GM21737 (cell line): Measurements from ENCODE around the gene SRSF5.

ENCODE experiments used
- ATAC-seq: cut with Tn5 transposase; IDR thresholded peaks from one replicate; pipeline ENCODE4 v1.9.1; 2021; ENCODE audit warnings: mild to moderate bottlenecking, moderate library complexity; ENCODE audit not compliant: unreplicated experiment

SRSF5 gene

DNA sequence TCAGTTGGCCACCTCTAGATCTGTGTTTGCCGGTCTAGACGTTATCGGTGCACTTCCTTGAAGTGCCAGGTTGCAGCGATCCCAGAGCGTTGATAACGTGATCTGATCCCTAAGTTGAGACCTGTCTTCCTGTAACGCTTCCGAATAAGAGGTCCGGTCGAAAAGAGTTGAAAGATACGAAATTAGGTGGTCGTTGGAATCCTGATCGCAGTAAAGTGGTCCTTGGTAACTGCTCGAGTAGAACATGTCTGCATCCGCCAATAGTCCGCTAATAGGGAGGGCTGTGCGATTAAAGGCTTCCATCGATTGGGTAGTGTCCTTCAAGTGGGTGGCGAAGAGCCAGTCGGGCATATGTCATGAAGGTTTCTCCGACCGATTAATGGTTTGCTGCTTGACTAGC lies 2.7 kb downstream of the SRSF5 start:
- no peak for ATAC-seq

DNA sequence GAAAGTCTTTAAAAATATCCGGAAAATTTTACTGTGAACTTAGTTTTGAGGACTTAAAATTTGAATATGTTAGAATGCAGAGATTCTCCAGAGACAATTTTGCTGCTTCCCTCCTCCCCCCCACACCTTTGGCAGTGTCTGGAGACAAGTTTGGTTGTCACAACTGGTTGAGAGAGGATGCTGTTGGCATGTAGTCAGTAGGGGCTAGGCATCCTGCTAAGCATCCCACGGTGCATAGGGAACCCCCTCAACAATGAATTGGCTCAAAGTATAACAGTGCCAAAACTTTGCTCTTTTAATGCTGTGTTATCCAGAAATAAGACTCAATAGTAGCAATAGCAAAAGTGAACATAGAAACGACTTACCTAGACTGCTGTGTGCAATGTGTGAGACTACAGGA lies 3.6 kb downstream of the SRSF5 start:
- ATAC-seq, result no peak

DNA sequence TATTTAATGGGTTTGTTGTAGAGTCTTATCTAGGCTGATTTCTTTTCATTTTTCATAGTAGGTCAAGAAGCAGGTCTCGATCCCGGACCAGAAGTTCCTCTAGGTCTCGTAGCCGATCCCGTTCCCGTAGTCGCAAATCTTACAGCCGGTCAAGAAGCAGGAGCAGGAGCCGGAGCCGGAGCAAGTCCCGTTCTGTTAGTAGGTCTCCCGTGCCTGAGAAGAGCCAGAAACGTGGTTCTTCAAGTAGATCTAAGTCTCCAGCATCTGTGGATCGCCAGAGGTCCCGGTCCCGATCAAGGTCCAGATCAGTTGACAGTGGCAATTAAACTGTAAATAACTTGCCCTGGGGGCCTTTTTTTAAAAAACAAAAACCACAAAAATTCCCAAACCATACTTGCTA lies 4.2 kb downstream of the SRSF5 start:
- ATAC-seq, result no peak

DNA sequence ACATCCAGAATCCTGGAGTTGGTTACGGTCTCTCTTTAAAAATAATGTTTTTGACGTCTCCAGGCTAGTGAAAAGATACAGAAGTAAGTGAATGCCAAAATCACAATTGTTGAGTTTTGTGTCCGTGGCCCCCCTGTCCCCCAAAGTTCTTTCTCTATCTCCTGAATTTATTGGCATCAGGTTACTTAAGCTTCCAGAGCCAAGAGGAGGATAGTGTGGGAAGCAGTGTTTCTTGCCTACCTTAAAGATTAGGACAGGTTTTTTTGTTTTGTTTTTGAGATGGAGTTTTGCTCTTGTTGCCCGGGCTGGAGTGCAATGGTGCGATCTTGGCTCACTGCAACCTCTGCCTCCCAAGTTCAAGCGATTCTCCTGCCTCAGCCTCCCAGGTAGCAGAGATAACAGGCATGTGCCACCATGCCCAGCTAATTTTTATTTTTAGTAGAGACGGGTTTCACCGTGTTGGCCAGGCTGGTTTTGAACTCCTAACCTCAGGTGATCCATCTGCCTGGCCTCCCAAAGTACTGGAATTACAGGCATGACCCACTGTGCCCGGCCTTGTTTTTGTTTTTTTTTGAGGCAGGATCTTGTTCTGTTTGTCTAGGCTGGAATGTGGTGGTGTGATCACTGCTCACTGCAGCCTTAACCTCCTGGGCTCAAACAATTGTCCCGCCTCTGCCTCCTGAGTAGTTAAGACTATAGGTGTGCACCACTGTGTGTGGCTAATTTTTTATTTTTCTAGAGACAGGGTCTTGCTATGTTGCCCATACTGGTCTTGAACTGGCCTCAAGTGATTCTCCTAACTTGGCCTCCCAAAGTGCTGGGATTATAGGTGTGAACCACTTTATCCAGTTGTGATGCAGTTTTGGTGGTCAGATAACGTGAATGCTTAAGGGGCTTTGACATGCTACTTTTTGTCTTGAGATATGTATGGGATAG lies 5.4 kb downstream of the SRSF5 start:
- no peak for ATAC-seq

DNA sequence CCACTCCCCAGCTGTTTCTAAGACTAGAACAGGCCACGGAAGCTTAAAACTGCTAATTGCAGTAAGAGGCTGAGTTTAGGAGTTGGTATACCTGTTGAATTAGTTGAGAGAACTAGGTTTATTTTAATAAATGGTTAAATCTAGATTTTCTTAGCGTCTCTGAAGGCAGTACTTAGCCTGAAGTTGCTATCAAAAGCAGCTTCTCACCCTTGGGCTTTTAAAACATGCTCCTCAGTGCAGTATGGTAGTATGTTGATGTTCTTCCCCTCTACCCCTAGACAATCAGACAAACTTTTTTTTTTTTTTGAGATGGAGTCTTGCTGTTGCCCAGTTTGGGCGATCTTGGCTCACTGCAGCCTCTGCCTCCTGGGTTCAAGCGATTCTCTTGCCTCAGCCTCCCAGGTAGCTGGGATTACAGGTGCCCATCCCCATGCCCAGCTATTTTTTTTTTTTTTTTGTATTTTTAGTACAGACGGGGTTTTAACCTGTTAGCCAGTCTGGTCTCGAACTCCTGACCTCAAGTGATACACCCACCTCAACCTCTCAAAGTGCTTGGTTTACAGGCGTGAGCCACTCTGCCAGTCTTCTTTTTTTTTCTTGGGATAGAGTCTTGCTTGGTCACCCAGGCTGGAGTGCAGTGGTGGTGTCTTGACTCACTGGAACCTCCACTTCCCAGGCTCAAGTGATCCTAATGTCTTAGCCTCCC lies 6.8 kb downstream of the SRSF5 start:
- ATAC-seq, result no peak

DNA sequence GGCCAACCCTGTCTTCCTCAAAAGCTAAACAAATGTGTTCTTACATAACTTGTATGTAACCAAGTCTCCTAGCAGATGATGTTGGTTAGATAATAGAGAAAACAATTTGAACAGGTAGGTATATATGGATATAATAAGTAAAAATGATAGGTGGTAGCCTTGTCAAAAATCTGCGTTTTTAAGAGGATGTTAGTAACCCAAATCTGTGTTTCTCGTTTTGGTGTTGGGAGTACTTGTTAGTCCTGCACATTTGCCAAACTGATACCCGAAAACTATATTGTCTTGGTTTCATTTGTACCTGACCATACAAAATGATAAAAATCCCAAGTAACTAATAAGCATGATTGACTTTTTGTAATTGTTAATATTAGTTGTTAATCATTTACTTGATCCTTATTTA lies 8.1 kb downstream of the SRSF5 start:
- ATAC-seq, result no peak

DNA sequence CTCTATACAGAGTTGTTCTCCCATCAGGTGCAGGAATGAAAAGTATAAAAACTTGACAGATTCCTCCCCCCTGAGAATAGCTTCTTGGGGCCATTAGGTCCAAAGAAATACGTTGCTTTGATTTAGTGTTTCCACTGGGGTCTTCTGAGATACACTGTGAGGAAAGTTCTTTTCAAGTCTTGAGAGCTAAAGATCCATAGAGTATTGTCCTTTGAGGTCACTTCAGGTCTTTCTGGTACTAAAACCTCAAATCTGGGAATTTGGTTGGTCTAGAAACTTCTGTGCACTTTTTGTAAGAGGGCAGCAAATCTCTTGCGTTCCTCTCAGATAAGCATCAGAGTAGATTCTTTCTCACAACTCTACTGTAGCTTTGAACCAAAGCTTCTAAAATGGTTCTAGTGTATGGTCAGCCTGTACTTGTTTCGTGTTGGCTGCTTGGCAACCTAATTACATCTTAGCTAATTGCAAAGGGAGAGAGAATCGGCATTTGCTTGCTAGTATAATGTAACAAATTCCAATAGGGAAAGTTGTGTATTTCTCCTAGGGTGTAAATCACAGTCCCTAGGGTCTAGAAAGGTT lies 10.0 kb downstream of the SRSF5 start:
- ATAC-seq, result no peak

DNA sequence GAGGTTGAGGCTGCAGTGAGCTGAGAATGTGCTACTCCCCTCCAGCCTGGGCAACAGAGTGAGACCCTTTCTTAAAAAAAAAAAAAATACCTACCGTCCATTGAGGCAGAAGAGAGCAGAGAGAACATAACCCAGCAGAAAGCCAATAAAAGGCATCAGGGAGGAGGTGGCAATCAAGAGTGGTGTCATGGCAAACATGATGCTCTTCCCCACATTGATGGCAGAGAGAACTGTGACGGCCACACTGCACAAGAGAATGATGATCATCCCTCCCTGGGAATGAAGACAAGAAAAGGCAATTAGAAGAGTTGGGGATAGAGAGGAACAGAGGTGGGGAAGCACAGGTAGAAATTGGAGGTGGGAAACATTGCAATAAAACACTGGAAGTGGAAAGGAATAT lies 12.1 kb downstream of the SRSF5 start:
- no peak for ATAC-seq

DNA sequence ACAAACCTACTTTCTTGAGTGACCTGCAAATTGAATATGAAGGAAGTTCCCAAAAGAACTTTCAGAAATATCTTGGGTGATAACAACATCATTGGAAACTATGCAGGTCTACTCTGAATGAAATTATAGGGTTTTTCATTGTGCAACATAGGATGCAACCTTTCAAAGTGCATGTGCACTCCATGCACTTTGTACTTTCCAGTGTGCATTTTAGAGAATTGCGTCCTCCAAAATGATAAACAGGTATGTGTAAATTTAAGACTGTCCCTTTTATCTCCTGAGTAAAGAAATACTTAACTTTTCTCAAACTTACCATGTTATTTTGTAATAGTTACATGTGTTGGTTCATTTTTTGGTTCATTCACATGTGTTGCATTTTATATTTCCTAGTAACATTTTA lies 13.2 kb downstream of the SRSF5 start:
- ATAC-seq, result no peak

DNA sequence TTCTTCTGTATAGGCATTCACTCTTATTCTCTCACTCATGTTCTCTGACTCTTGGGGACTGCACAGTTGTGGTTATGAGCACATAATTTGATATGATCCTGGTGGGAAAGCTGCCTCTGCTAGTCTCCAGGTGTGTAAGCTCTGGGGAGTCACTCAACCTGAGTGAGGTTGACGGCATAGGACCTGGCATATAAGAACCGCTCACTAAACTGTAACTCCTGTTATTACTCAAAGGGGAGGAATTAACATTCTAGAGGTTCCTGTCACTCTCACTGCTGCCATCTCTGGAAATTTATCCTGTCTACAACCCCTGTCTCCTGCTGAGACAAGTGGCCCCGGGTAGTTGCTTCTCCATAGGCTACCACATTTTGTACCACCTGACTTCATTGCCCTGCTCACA lies 14.0 kb downstream of the SRSF5 start:
- no peak for ATAC-seq

DNA sequence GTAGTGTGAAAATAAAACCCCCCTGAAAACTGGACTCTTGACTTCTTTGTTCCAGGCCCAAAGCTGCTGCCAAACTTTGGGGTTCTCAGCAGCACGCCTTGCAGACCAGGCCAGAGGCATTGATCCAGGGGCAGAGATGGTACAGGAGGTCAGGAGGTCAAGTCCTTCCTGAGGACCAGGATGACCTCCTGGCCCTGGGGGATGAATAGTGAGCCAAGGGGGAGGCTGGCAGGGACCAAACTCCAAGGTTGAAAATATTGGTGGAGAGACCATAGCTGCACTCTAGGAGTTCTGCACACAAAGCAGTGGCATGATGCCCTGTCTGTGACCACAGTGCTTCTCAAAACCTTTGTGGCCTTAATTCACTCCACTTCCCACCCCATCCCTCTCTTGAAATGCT lies 18.0 kb downstream of the SRSF5 start:
- no peak for ATAC-seq

DNA sequence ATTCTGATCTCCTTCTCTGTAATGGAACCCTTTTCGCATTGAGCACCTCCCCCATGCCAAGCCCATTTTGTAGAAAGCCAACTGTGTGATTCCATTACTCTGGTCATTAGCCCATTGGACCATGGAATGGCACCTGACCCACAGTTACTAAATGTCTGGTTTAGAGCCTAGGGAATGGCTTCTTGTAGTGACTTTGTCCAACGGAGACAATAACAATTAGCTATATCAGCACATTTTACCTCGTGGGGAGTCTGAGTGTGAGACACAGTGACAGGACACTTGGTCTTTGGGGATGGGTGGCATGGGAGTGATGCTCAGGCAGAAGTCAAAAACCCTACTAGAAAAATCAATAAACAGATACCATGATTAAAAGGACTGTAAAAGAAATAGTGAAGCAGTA lies 19.7 kb downstream of the SRSF5 start:
- ATAC-seq, result no peak

DNA sequence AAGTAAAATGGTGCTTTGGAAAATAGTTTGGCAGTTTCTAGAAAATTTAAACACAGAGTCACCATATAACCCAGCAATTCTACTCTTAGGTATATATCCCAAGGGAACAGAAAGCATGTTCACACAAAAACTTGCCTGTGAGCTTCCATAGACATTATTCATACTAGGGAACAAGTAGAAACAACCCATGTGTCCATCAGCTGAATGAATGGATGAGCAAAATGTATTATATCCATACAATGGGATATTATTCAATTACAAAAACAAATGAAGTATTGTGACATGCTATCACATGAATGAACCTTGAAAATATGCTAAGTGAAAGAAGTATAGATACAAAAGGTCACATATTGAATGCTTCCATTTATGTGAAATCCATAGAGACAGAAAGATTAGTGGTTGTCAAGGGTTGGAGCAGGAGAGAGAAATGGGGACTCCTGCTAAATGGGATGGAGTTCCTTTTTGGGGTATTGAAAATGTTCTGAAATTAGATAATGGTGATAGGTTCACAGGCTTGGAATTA lies 22.2 kb downstream of the SRSF5 start:
- ATAC-seq, result no peak

DNA sequence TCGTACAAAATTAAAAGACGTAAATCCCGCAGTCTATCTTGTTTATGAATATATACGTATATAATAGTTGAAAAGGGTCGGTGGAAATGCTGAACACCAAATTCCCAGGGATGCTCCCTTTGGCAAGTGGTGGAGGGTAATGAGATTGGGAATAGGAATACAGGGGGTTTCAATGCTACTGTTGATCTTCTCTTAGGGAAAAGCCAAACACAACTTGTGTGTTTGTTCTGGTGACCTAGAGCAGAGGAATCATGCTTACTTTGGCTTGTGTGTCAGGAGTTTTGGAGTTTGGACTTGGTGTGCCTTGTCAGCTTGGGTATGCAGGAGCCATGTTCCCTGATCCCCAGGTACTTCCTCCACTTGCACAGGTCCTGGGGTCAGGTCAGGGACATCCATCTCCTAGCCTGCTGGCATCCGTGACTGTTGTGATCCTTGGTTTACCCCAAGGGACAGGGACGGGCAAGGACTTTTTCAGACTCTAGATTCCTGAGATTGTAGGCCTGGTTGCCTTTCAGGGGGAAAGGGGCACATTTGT lies 26.0 kb downstream of the SRSF5 start:
- no peak for ATAC-seq

DNA sequence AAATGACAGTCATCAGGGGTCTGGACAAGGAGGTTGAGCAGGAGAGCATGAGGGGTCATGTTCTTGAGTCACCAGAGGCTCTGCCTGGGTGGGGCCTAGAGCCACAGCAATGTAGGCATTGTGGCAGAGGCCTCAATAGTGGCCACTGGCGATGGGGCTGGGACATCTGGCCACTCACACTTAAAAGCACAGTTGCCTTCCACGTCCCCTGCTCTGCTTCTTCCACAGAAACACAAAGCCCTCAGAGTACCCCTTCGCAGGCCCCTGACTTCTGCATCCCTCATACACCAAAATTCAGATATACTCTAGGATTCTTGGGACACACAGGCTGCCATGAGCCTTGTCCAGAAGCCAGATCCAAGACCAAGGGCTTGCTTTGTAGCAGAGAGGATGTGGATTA lies 27.8 kb downstream of the SRSF5 start:
- no peak for ATAC-seq

DNA sequence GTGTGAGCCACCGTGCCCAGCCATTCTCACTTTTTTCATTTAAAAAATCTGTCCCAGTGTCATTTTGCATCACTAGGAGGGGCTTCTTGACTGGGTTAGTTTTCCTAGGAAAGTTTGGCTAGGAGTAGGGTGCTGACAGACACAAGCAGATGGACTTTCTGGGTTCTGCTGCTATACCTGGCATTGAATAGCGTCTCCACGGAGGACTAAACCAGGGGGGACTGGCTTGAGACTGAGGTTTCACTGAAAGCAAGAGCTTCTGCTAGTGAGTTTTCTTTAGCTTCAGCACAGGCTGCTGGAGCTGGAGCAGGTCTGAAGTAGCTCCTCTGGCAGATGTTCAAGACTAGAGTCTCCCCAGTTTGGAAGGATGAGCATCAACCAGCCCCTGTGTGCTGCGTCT lies 28.7 kb downstream of the SRSF5 start:
- ATAC-seq, result no peak

DNA sequence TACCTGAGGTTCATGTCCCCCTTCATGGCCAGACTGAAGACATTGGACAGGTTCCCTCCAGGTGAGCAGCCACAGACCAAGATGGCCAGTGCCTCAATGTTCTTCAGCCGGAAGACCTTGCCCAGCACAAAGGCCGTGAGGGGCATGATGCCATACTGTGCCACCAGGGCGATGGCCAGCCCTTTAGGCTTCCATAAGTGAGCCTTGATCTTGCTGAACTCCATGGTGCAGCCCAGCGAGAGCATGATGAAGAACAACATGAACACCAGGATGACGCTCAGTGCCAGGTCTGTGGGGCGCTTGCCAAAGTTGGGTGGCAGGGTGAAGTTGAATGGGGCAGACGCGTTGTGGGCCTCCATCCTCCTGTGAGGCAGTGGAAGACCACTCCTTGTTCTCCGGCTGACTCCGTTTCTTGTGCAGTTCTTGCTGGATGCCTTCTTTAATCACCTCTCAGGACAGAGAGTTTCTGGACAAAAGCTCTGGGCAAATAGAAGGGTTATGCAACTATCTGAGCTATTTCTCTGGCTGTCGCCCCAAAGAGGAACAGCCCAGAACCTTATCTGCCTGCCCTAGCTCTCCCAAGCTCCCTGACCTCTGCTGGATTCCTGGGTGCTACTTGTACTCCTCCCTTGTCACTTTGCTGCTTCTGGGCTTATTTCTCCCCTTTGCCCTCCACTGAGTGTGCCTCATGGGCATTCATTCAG lies 30.0 kb downstream of the SRSF5 start, which contains the start of gene SLC10A1:
TSS of gene SLC10A1 (minus strand) at position 445 of the 704 bp plus-strand sequence. CDS start at position 359, 86 bp downstream.
- ATAC-seq, result no peak

DNA sequence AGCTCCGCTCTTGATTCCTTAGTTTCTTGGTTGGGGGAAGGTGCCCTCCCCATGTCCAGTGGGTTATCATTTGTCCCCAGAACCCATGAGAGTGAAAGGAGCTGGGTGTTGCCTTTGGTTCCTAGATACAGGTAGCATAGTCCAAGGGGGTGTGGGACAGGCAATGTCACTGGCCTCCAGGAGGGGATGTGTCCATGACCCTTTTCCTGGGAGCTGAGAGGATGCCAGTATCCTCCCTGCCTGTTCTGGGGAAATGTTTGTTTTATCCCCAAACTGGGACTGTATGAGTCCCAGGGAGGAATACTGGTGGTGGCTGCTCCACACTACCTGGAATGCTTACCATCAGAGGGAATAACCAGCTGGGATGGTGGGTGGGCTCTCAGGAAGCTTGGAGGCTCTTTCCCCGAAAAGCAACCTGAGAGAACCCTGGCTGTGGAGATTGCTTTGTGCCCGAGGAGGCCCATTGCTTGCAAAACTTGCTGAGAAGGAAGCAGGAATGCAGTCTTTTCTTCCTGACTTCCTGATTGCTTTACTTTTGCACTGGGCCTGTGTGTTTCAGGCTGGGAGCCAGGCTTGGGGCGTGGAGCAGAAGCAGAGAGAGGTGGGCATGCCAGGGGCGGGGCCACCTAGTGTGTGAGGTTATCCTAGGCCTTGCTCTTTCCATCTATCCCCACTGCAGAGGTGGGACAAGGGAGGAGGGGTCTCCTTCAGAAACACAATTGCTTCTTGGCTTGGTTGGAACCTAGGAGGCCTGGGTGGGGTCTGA lies 30.8 kb downstream of the SRSF5 start:
- no peak for ATAC-seq

DNA sequence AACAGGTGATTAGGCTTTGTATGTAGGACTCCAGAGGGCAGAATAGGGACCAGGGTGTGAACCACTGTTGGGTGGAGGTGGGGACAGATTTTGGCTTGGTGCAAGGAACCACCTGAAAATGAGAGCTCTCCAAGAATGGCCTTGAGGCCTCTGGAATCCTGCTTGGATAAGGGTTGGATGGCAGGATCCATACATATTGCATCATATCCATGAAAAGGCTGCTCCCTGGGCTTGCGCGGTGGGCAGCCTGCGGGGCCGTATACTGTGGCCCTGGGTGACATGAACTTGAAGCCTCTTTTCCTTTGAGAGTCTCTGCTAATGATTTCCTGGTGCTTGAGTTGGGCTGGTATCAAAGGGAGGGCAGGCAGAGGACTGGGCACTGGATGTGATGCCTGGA lies 31.4 kb downstream of the SRSF5 start:
- no peak for ATAC-seq

DNA sequence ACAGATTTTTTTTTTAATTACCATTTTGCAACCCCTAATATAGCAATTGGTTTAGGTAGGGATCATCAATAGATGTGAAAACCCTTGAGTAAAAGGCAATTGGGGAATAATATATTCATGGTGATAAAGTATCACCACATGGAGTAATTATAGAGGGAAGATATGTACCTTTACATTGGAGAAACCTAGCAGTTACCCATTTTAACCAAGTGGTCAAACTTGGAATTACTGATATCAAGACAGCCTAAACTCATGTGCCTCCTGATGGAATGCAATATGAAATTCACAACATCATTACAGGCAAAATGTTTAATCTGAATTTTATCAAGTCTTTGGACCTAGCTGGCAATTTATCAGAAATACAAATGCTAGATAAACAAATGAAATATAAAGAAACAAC lies 36.8 kb downstream of the SRSF5 start:
- ATAC-seq, result no peak
